ENCODE results near the gene ATP6V1G3.
A peak's percentile ranks its signal among the peaks of the same experiment; 100 is the strongest.
"Not testable (repeated sequence)": the region's sequence is repeated elsewhere in the genome, so short reads cannot be mapped to it uniquely, and the experiment has no call there.

ATP6V1G3 gene

DNA sequence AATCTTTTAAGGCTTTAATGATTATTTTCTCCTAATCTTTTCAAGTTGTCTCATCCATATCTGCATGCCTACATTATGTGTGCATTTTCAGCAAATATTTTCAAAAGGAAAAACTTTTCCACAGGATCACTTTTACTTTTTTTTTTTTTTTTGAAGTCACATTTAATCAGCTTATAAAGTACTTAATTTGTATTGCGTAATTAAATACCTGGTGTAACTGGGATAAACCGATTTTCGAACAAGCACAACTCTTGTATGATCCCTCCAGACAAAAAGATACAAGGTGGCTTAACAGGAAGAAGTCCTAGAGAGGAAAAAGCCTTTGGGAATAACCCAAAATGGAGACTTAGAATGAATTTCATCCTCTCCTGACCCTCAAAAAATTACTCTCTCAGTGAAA lies 1.3 kb upstream of the ATP6V1G3 start:
- no peak for DNase-seq

DNA sequence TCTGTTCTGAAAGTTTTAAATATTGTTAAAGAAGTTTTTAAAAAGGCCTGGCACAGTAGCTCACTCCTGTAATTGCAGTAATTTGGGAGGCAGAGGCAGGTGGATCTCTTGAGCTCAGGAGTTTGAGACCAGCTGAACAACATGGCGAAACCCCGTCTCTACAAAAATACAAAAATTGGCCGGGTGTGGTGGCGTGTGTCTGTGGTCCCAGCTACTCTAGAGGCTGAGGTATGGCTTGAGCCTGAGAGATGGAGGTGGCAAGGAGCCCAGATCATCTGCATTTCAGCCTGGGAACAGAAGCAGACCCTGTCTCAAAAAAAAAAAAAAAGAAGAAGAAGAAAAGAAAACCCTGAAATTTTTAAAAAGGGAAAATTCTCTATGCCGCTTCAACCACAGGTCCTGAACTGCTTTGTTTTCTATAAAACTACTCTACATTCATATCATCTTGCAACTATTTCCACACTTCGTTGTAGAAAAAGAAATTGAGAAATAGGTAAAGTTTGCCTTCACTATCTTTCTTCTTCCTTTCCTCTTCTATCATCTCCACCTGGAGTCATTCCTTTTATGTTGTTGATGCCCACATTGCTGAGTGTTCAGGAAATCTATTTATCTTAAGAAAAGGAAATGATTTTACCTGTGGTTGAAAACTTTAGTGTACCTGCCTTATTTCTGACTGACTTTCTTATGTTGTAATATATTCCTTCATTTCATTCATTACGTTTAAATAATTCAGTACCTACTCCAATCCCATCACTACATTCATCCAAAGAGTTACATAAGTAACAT lies 1.7 kb downstream of the ATP6V1G3 start:
- no peak for DNase-seq

DNA sequence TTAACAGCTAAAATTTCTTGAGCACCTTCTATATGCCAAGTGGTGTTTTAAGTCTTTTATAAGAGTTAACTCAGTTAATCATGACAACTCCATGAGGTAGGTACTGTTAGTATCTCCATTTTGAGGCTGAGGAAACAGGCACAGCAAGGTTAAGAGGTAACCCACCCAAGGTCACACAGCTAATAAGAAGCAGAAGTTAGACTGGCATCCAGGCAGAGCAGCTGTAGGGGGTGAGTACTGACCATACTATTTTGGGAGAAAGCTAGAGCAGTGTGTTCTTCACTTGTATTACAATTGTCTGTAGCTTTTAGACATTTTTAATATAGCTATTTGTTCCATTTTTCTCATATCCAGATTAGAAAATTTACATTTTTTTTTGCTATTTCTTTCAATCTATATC lies 4.8 kb downstream of the ATP6V1G3 start:
- no peak for DNase-seq

DNA sequence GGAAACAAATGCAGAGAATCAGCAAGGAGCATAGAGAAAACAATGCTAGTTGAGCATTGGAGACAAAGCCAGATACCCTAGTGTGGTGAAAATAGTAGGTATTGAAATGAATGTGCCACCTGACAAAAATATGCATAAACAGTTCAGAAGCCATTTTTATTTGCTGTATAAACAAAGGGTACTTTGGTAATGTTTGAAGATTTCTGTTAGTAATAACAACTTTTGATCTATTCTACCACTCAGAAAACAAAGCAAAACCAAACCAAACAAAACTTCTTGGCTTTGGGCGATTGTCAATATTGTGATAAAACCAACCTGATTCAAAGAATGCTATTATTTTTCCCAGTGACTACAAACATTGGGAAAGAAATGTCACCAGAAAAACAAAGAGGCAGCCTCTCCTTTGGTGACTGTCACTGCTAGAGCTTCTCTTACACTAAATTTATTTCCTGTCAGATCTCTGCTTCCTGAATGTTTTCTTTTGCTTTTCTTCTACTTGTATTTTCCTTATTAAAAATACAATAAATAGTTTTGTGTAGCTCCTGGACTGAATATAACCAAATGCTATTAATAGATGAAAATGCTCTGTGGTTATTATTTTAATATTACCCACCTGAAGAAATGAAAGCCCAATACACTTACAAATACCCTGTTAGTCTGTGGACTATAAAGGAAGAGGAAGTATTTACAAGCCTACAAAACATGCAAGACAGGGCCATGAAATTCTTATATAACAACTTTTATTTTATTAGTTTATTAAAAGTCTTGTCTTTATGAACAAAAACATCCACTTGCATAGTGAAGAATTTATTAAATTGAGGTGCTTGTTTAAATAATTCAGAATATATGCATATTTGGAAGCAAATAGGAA lies 5.7 kb downstream of the ATP6V1G3 start:
- DNase-seq, result no peak

DNA sequence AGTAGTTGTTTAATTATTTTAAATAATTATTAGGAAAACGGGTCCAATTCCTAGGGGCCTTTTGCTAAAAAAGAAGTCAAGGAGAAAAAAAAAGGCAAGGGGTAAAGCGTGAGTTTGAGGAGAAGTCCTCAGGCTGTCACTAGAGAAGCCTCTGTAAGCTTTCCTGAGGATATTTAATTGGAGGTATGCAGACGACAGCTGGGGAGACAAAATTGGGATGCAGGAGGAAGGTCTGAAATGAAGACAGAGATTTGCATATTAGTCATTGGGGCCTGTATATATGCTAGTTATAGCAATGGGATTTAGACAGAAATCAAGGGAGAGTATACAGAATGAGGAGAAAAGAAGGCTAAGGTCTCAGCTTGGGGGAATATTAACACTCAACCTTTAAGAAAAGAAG lies 8.6 kb downstream of the ATP6V1G3 start:
- DNase-seq, result no peak

DNA sequence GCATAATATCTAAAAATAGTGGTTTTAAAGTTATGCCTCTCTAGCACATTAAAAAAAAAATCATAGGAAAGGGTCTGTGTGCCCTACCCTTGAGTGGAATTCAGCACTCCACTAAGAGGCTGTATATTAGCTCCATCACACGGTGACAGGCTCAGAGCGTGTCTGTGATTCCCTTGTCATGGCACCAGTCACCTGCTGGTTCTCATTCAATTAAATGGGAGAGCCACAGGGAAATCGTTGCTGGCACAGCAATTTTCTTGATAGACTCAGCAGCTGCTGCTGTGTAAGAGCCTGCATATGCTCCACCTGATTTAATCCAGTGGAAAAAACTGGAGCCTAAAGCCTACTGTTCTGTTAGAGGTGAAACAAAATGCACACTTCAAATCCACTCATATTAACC lies 9.5 kb downstream of the ATP6V1G3 start:
- no peak for DNase-seq

DNA sequence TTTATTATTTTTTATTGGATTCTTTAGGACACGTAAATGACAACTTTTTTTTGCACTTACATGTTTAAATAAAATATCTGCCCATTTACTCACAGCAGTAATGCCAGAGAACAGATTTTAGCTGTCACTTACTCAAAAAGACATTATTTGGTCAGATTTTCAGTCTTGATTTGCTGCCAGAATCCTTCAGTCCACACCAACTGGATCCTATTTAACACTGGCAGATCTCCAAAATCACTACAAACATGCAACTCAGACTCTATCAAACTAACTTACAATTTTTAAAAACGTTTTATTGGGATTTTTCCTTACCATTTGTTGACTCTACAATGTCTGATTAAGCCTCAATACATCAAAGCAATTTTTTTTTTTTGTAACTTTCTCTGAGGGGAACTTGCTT lies 11.1 kb downstream of the ATP6V1G3 start:
- DNase-seq, result peak; percentile 78

DNA sequence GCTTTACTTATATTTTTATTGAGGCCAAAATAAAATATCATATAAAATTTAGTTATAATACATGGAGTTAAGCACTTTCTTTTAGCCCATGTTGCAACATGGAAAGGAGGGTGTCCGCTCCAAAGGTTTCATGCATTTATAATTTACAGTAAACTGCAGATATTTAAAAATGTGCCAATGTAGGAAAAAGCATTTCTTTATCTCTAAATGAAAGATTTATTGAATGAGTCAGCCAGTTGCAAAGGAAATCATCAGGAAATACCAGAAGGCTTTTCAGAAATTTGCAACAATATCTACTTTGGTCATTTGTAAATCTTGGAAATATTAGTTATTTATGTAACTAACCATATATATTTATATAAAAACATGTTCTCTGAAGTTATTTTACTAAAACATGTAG lies 12.1 kb downstream of the ATP6V1G3 start:
- peak; percentile 52 for DNase-seq

DNA sequence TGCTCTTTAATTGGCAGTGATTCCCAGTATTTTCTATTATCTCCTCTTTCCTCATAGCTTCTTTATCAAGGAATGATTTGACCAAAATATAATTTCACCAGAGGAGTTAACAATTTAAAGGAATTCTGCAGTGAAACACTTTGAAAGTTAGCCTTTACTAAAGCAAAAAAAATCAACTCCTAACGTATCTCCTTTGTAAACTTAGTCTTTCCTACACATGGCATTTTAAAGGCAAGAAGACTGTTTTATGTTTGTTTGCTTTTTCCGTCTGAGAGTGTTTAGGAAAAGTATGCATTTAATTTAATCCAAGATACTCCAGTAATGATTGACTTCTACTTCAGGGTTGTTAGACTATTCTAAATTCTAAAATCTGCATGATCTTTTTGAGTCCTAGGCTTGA lies 15.9 kb downstream of the ATP6V1G3 start:
- no peak for DNase-seq

DNA sequence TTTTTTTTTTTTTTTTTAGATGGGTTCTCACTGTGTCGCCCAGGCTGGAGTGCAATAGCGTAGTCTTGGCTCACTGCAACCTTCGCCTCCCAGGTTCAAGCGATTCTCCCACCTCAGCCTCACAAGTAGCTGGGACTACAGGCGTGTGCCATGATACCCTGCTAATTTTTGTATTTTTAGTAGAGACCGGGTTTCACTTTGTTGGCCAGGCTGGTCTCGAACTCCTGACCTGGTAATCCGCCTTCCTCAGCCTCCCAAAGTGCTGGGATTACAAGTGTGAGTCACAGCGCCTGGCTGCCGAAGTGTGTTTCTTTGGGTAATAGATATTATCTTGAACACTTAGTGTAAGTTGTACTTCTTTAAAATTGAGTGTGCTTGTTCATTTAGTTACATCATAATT lies 16.4 kb downstream of the ATP6V1G3 start:
- not testable (repeated sequence) for DNase-seq

DNA sequence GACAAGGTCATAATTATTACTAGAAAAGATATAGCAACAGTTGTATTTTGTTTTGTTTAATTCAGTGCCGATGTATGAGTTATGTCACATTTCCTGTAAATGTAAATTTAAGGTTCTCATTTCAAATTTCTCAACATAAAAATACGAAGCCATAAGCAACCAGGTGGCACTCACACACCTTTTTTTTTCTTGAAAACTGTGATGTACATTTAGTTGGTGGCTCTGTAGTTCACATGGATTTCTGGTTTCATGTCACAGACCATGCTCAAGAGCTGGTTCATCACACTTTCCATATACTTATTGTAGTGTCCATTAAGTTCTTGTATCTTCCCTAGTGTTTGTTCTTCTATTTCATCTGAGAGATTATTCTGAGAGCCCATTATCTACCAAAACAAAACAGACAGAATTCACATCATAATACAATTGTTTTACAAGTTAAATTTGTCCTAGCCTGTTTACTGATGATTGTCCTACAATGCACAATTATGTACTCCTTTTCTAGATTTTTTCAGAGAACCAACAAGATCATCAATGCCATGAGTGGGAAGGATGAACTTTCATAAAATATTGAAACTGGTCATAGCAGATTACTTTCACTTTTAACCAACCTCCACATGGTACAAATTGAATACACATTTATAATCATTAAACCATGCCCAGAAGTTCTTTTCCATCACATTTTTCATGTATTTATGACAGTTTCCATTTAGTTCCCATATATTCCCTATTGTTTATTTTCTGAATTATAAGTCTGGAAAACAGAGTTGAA lies 17.1 kb downstream of the ATP6V1G3 start:
- no peak for DNase-seq

DNA sequence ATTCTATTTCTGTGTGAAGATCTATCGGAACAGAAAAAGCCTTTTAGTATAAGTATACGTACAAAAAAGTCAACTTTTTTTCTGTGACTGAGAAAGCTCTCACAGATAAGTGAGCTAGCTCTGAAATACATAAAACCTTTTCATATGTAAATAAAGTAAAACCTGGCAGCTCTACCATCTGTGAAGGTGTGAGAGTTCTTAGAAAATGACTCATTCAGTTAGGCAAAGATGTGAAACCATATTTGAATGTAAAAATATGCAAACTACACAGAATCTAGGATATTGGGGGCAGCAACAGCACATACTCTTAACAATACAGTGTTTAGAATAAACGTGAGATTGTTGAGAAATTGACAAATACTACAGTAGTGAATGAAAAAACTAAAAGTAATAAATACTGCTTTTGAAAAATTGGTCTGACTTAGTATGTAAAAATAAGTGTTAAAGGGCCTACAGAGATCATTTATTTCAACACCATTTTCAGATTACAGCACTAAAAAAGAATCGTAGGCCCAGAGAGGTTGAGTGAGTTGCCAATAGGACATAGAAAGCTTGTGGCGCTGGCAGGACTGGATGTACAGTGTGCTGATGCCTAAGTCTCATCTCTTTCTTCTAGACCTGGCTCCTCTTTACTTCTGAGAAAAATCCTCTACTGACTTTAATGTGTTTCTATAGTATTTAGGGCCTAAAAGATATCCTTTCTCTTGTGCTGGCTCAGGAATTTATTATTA lies 19.8 kb downstream of the ATP6V1G3 start:
- no peak for DNase-seq

DNA sequence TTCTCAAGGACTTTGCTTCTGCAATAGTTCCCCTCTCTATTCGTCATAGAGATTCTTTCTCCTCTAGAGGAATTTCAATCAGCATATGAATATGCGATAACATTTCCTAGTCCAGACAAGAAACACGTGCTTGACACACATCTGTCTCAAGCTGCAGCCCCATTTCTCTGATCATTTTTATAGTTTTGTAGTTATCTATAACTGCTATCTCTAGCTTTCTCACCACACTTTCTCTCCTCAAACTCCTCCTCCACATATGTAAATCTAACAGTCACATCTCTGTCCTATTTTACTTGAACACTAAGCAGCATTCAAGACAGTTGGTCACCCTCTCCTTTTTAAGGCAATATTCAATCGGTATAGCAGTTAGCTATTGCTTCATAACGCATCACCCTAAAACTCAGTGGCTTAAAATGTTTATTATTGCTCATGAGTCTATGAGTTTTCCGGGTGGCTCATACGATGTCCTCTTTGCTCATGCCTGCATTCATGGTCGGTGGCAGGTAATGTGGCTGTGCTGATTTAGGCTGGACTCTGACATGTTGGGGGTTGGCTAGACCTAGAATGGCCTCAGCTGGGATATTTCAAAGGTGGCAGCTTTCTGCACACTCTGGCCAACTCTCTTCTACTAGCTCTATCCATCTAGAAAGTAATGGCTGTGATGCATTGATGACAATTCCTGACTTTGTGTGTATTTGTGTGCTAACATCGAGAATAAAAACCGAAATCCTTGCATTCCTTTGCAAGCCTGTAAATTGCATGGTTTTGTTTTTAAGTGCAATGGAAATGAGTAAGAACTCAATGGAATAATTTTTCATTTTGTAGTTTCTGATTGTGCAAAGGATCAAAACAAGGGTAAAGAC lies 20.6 kb downstream of the ATP6V1G3 start:
- no peak for DNase-seq

DNA sequence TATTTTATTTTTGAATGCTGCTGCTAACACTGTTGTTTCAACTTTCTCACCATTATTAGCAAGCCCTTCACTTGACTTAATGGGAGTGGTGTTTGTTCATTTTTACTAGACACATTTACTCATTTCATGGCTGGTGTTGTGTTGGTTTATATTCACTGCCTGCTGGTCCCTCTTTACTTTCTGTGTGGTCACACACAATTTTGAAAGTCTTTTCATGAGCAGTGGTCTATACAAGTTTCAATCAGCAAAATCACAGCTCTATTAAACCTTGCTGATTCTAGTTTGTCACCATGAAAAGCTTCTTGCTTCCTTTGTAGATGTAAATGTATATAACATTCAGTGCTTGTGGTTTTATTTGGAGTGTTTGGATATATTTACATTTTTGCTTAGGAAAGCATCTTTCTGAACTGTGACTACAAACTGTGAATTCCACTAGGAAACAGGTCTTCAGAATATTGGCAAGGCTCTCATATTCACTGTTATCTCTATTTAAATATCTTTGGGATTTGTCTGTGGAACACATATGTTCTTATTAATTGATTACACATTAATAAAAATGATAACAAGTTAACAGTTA lies 22.8 kb downstream of the ATP6V1G3 start:
- DNase-seq, result no peak

DNA sequence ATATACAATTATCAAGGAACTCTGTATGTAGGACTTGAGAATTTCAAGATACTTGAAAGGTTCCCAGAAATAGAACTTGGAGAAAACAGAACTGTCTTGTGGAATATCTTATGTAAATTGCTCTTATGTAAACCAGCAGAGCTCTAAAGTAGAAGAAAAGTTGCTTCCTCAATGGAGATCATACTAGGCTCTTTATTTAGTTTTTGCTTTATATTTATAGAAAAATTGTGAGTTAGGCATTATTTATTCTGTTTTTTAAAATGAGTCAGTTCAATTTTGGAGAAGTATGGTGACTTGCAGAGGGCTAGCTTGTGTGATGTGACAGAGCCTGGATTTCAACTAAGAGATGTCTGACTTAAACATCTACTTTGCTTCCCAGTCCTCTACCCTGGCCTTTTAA lies 40.4 kb downstream of the ATP6V1G3 start:
- no peak for DNase-seq

DNA sequence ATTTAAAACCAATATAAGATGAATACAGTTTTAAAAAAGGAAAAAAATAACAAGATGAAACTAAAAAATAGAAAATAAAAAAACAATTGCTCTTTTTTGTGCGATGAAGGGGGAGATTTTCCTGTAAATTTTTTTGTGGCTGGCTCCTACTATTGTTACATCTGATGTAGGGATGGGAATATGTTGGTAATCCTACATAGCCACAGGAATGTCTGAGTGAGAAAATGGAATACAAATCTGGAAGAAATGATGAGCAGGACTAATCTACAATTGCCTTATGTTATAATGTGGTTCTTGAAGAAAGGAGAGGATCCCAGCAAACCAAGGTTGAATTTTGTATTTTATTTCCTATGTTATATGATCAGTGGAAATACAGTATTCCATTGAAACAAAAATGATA lies 40.9 kb downstream of the ATP6V1G3 start:
- DNase-seq, result no peak

DNA sequence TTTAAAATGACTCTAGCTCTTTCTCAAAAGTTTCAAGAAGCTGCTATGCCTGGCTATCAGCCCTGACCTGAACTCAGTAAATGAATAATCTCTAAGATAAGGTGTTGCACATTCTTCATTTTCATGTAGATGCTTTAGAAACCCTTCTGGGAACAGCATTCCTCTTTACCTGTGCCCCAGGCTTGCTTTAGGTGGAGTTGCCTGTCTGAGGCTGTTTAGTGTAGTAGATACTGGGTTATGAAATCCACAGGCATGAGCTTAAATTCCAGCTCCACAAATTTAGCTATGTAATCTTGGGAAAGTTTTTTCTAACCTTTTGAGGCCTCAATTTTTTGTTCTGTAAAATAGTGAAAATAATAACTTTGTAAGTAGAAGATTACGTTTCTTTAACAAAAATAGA lies 41.6 kb downstream of the ATP6V1G3 start:
- no peak for DNase-seq

DNA sequence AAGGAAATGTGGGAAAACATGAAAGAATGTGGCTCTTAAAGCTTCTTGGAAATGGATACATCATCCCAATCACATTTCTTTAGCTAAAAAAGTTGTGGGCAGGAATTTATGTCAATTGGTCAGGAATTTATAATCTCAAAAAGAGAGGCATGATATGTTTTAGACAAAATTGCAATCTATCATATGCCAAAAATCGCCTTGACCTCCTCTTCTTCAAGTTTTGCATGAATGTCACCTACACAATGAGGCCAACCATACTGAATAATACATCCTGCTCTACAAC lies 42.4 kb downstream of the ATP6V1G3 start:
- DNase-seq, result no peak

DNA sequence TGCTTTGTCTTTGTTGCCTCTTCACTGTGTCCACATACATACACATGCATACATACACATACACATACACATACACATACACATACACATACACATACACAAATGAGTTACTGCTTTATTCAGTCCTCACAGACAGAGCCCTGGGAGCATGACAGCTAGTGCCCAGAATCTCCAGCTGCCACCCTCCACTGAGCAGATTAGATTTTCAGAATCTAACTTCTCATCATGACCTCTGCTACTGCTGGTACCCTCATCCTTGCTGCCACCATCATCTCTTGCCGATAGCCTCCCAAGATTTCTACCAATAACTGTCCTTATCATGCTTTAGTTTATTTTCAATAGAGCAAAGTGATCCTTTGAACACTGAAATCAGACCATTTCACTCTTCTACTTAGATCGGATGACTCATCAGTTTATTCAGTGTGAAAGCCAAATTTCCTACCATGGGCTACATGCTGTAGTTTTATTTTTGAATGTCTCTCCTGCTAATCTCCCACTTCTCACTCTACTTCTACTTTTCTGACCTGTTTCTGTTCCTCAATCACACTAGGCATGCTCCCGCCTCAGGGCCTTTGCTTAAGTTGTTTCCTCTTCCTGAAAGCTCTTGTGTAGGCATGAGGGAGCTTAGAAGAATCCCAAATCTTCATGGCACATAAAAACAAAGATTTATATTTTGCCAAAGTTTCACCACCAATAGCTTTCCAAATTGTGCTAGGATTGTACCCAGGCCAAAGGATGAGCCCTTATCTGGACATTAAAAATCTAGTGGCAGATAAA lies 43.0 kb downstream of the ATP6V1G3 start:
- peak; percentile 38 for DNase-seq

DNA sequence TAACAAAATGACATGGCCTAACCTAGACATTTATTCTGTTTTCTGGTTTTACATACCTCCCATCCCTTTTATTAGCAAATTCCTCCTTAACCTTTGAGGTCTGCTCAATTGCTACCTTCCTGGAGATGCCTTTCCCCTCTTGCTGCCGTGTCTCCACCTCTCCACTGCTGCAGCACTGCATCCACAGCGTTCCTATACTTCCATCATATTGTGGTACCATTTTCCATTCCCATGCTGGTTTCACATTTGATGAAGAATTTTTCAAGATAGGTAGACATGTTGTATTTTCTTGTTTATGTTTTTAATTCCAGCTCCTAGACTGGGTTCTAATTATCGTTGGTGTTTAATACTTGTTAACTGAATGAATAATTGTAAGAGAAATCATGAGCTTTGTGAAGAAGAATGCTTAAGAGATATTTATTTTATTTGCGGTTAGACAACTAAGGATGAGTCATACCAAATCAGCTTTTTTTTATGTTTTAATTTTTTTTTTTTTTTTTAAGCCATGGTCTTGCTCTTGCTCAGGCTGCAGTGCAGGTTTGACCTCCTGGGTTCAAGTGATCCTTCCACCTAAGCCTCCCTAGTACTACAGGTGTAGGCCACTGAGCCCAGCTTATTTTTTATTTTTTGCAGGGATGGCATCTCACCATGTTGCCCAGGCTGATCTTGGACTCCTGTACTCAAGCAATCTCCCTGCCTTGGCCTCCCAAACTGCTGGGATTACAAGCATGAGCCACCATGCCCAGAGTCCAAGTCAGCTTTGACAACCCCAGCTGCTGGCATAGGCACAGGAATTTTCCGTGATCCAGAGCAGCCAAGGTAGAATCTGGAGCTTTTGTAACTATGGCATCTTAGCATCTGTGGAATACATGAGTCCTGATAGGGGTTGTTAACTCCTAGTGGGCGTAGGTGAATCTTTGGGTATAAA lies 44.0 kb downstream of the ATP6V1G3 start:
- DNase-seq, result no peak
